Fibroblast of lung (primary cell): Measurements from ENCODE around the gene ZBTB16. TPM values are rescaled to one million over a fixed set of nuclear protein-coding genes. Genes with fewer than 3 reads are reported as not detected.

Experiments used
- DNase-seq, 2 donors: peaks; one replicate each; pipeline versions ENCODE4 v3.0.0 to v3.0.0-alpha.2; 2010; ENCODE audit warnings: low read depth in 2 of 2
- H2AFZ ChIP-seq: 2 replicates; pipeline ENCODE4 v1.5.1; 2012; ENCODE audit warnings: low read length, control low read depth, inconsistent platforms
- H3K27ac ChIP-seq: 2 replicates; pipeline ENCODE4 v1.5.1; 2011; ENCODE audit warnings: low read length, control low read depth; ENCODE audit not compliant: insufficient read depth
- H3K27me3 ChIP-seq: 2 replicates; pipeline ENCODE4 v1.5.1; 2011; ENCODE audit warnings: mild to moderate bottlenecking, low read length; ENCODE audit not compliant: control insufficient read depth, insufficient read depth
- H3K36me3 ChIP-seq: 2 replicates; pipeline ENCODE4 v1.5.1; 2011; ENCODE audit warnings: low read length; ENCODE audit not compliant: control insufficient read depth, insufficient read depth
- H3K4me1 ChIP-seq: 2 replicates; pipeline ENCODE4 v1.5.1; 2011; ENCODE audit warnings: low read length; ENCODE audit not compliant: control insufficient read depth, insufficient read depth; ENCODE audit errors: extremely low read depth
- H3K4me2 ChIP-seq: 2 replicates; pipeline ENCODE4 v1.5.1; 2011; ENCODE audit warnings: low read length, control low read depth; ENCODE audit not compliant: insufficient read depth; ENCODE audit errors: extremely low read depth
- H3K4me3 ChIP-seq, 4 experiments: fragments of 200-600 bp in 1 of 4; sonication (generic) in 1 of 4; replicated peaks in 1 of 4; 2 replicates each; pipeline ENCODE4 v1.5.1; 2011 to 2016; ENCODE audit warnings: low read length in 4 of 4, low read depth in 3 of 4, mild to moderate bottlenecking in 3 of 4, control low read depth in 2 of 4, inconsistent platforms in 1 of 4, mixed read lengths in 1 of 4; ENCODE audit not compliant: insufficient read depth in 1 of 4; ENCODE audit errors: control extremely low read depth in 1 of 4
- H3K79me2 ChIP-seq: 2 replicates; pipeline ENCODE4 v1.5.1; 2012; ENCODE audit warnings: mild to moderate bottlenecking, low read length, inconsistent platforms; ENCODE audit not compliant: control insufficient read depth, insufficient read depth
- H3K9ac ChIP-seq: 2 replicates; pipeline ENCODE4 v1.5.1; 2011; ENCODE audit warnings: mild to moderate bottlenecking, low read length, control low read depth; ENCODE audit not compliant: insufficient read depth
- H3K9me3 ChIP-seq: 2 replicates; pipeline ENCODE4 v1.5.1; 2012; ENCODE audit warnings: low read depth, low read length; ENCODE audit not compliant: control insufficient read depth, insufficient read depth
- H4K20me1 ChIP-seq: 2 replicates; pipeline ENCODE4 v1.5.1; 2011; ENCODE audit warnings: low read length; ENCODE audit not compliant: control insufficient read depth, insufficient read depth; ENCODE audit errors: extremely low read depth
- CTCF ChIP-seq, 2 donors: IDR thresholded peaks in 1 of 2; conservative IDR thresholded peaks in 1 of 2; 1 replicate in 1 of 2; 2 replicates in 1 of 2; pipeline ENCODE4 v1.5.1; 2011 to 2012; ENCODE audit warnings: low read length in 2 of 2, control low read depth in 1 of 2, inconsistent platforms in 1 of 2, low read depth in 1 of 2, mild to moderate bottlenecking in 1 of 2
- EZH2 ChIP-seq: IDR thresholded peaks from 2 replicates; pipeline ENCODE4 v1.5.1; 2012; ENCODE audit warnings: low read length, control low read depth, mild to moderate bottlenecking; ENCODE audit errors: missing control alignments
- polyA plus RNA-seq, 2 donors: library from polyadenylated mRNA; depleted of rRNA in 1 of 2; stranded (reverse) in 1 of 2; unstranded in 1 of 2; fragments of >200 nt; gene quantifications; 2 replicates each; pipeline ENCODE4 v1.2.1, GENCODE V29; 2011 to 2012; ENCODE audit warnings: missing spikeins in 1 of 2
- total RNA-seq: library from RNA; depleted of rRNA; stranded (reverse); fragments of >200 nt; gene quantifications from 2 replicates; pipeline ENCODE4 v1.2.1, GENCODE V29; 2014

Gene ZBTB16
- total and polyA plus RNA-seq, 2 donors (not counting 1 experiment from before 2014, with no cell fraction given), result not detected

GRCh38 chr11:114080219-114080618, 20.7 kb downstream of the ZBTB16 start:
- Histone ChIP-seq H3K9me3 (no peaks in the 10 kb centered on the region), H3K79me2 (no peaks in the 10 kb centered on the region), H2AFZ (no peak overlapping the region), H3K9ac (no peak overlapping the region), H3K36me3 (no peaks in the 10 kb centered on the region), H4K20me1 (no peaks in the 10 kb centered on the region), H3K4me1 (no peaks in the 10 kb centered on the region), H3K4me2 (no peak overlapping the region), H3K27ac (no peak overlapping the region), H3K27me3 (peaks cover 2% of the 10 kb centered on the region), H3K4me3 (no peak overlapping the region)
- peak in 1 of 2 donors; percentile 84 for DNase-seq
- TF ChIP-seq CTCF (conservative IDR thresholded peaks at IDR 0.05 in 1 of 2, IDR thresholded peaks at IDR 0.05 in 1 of 2; ENCODE audit: low read depth in 1 of 2, low read length in 2 of 2) (no peak), EZH2 (no peak)

GRCh38 chr11:114080769-114081168, 21.3 kb downstream of the ZBTB16 start:
- Histone ChIP-seq H3K4me2 (no peak overlapping the region), H2AFZ (no peak overlapping the region), H3K27me3 (peaks cover 2% of the 10 kb centered on the region), H3K4me1 (no peaks in the 10 kb centered on the region), H3K27ac (no peak overlapping the region), H3K9me3 (no peaks in the 10 kb centered on the region), H3K79me2 (no peaks in the 10 kb centered on the region), H4K20me1 (no peaks in the 10 kb centered on the region), H3K9ac (no peak overlapping the region), H3K4me3 (peak overlapping the region in 1 of 4 experiments; percentile 12), H3K36me3 (no peaks in the 10 kb centered on the region)
- DNase-seq, result no peak
- TF ChIP-seq CTCF (conservative IDR thresholded peaks at IDR 0.05 in 1 of 2, IDR thresholded peaks at IDR 0.05 in 1 of 2; ENCODE audit: low read depth in 1 of 2, low read length in 2 of 2) (no peak), EZH2 (no peak)

- Histone ChIP-seq H3K27me3 (peaks cover 2% of the 10 kb centered on the region), H3K36me3 (no peaks in the 10 kb centered on the region), H3K4me2 (no peak overlapping the region), H2AFZ (no peak overlapping the region), H3K9me3 (no peaks in the 10 kb centered on the region), H3K27ac (no peak overlapping the region), H3K4me3 (no peak overlapping the region), H4K20me1 (no peaks in the 10 kb centered on the region), H3K4me1 (no peaks in the 10 kb centered on the region), H3K9ac (no peak overlapping the region), H3K79me2 (no peaks in the 10 kb centered on the region)
- TF ChIP-seq CTCF (conservative IDR thresholded peaks at IDR 0.05 in 1 of 2, IDR thresholded peaks at IDR 0.05 in 1 of 2; ENCODE audit: low read depth in 1 of 2, low read length in 2 of 2), result no peak
- no peak for TF ChIP-seq EZH2
- DNase-seq, result peak; percentile 71 to 90
Measured at GRCh38 chr11:114081641-114082414, 22.3 kb downstream of the ZBTB16 start.
